HEK293 (cell line): ENCODE results near the gene ZNF19.
A peak's percentile ranks its signal among the peaks of the same experiment; 100 is the strongest.

ENCODE experiments used
- HOXA7 ChIP-seq: sonication (generic); formaldehyde crosslinking; IDR thresholded peaks from 2 replicates; pipeline ENCODE4 v1.8.1; 2022; ENCODE audit warnings: missing genetic modification reagents, borderline replicate concordance
- MZF1 ChIP-seq: fragments of 450-650 bp; formaldehyde crosslinking; IDR thresholded peaks from 2 replicates; pipeline ENCODE4 v1.5.1; 2017; ENCODE audit warnings: missing biosample characterization, missing genetic modification characterization, borderline replicate concordance
- ZBTB1 ChIP-seq: fragments of 450-650 bp; formaldehyde crosslinking; IDR thresholded peaks from 2 replicates; pipeline ENCODE4 v1.5.1; 2016; ENCODE audit warnings: missing biosample characterization, missing genetic modification characterization
- ZBTB17 ChIP-seq: fragments of 450-650 bp; formaldehyde crosslinking; IDR thresholded peaks from 2 replicates; pipeline ENCODE4 v1.5.1; 2016; ENCODE audit warnings: missing biosample characterization, missing genetic modification characterization
- ZBTB7A ChIP-seq: fragments of 450-650 bp; formaldehyde crosslinking; IDR thresholded peaks from 2 replicates; pipeline ENCODE4 v1.5.1; 2016; ENCODE audit warnings: low read depth, missing biosample characterization, missing genetic modification characterization
- ZFHX2 ChIP-seq: fragments of 450-650 bp; formaldehyde crosslinking; conservative IDR thresholded peaks from 2 replicates; pipeline ENCODE4 v1.5.1; 2016; ENCODE audit warnings: missing biosample characterization, missing genetic modification characterization
- ZFP69B ChIP-seq: fragments of 450-650 bp; formaldehyde crosslinking; IDR thresholded peaks from 2 replicates; pipeline ENCODE4 v1.5.1; 2016; ENCODE audit warnings: missing biosample characterization, missing genetic modification characterization
- ZNF138 ChIP-seq: fragments of 450-650 bp; formaldehyde crosslinking; IDR thresholded peaks from 2 replicates; pipeline ENCODE4 v1.5.1; 2016; ENCODE audit warnings: missing biosample characterization, missing genetic modification characterization, borderline replicate concordance
- ZNF146 ChIP-seq: fragments of 450-650 bp; formaldehyde crosslinking; IDR thresholded peaks from 2 replicates; pipeline ENCODE4 v1.5.1; 2016; ENCODE audit warnings: missing biosample characterization, missing genetic modification characterization
- ZNF2 ChIP-seq: fragments of 450-650 bp; formaldehyde crosslinking; IDR thresholded peaks from 2 replicates; pipeline ENCODE4 v1.5.1; 2016; ENCODE audit warnings: missing biosample characterization, missing genetic modification characterization
- ZNF248 ChIP-seq: fragments of 450-650 bp; formaldehyde crosslinking; IDR thresholded peaks from 2 replicates; pipeline ENCODE4 v1.5.1; 2017; ENCODE audit warnings: missing biosample characterization, missing genetic modification characterization
- ZNF274 ChIP-seq, 2 experiments: fragments of 200-500 bp in 1 of 2; fragments of 450-650 bp in 1 of 2; sonication (Bioruptor generic) in 1 of 2; formaldehyde crosslinking in 1 of 2; IDR thresholded peaks; 2 replicates each; pipeline versions ENCODE4 v1.5.1 to v1.6.1; 2014 to 2016; ENCODE audit warnings: borderline replicate concordance in 1 of 2, inconsistent platforms in 1 of 2, low read length in 1 of 2, missing biosample characterization in 1 of 2, missing genetic modification characterization in 1 of 2
- ZNF324 ChIP-seq: fragments of 450-650 bp; formaldehyde crosslinking; IDR thresholded peaks from 2 replicates; pipeline ENCODE4 v1.5.1; 2016; ENCODE audit warnings: missing biosample characterization, missing genetic modification characterization
- ZNF335 ChIP-seq: fragments of 450-650 bp; formaldehyde crosslinking; conservative IDR thresholded peaks from 2 replicates; pipeline ENCODE4 v1.5.1; 2016; ENCODE audit warnings: missing biosample characterization, missing genetic modification characterization
- ZNF37A ChIP-seq: fragments of 450-650 bp; IDR thresholded peaks from 2 replicates; pipeline ENCODE4 v1.5.1; 2018; ENCODE audit warnings: missing biosample characterization, missing genetic modification characterization
- ZNF404 ChIP-seq: fragments of 450-650 bp; formaldehyde crosslinking; IDR thresholded peaks from 2 replicates; pipeline ENCODE4 v1.5.1; 2017; ENCODE audit warnings: missing biosample characterization, missing genetic modification characterization
- ZNF423 ChIP-seq: fragments of 450-650 bp; formaldehyde crosslinking; IDR thresholded peaks from 2 replicates; pipeline ENCODE4 v1.5.1; 2016; ENCODE audit warnings: missing biosample characterization, missing genetic modification characterization
- ZNF600 ChIP-seq: fragments of 450-650 bp; formaldehyde crosslinking; IDR thresholded peaks from 2 replicates; pipeline ENCODE4 v1.5.1; 2016; ENCODE audit warnings: missing biosample characterization, missing genetic modification characterization
- ZNF837 ChIP-seq: fragments of 450-650 bp; formaldehyde crosslinking; IDR thresholded peaks from 2 replicates; pipeline ENCODE4 v1.5.1; 2016; ENCODE audit warnings: missing biosample characterization, missing genetic modification characterization
- TF ChIP-seq, protein P1 (sequence below): IDR thresholded peaks from 2 replicates; pipeline ENCODE4 v1.6.1; 2011; ENCODE audit warnings: mild to moderate bottlenecking, low read depth, low read length, borderline replicate concordance
- TF ChIP-seq, protein P2 (sequence below): fragments of 450-650 bp; formaldehyde crosslinking; IDR thresholded peaks from 2 replicates; pipeline ENCODE4 v1.5.1; 2016; ENCODE audit warnings: missing biosample characterization, missing genetic modification characterization
- TF ChIP-seq, protein P3 (sequence below): fragments of 450-650 bp; formaldehyde crosslinking; IDR thresholded peaks from 2 replicates; pipeline ENCODE4 v1.5.1; 2016; ENCODE audit warnings: missing biosample characterization, missing genetic modification characterization
- TF ChIP-seq, protein P4 (sequence below): fragments of 450-650 bp; formaldehyde crosslinking; IDR thresholded peaks from 2 replicates; pipeline ENCODE4 v1.5.1; 2016; ENCODE audit warnings: missing biosample characterization, missing genetic modification characterization
- TF ChIP-seq, protein P5 (sequence below): fragments of 450-650 bp; formaldehyde crosslinking; IDR thresholded peaks from 2 replicates; pipeline ENCODE4 v1.5.1; 2016; ENCODE audit warnings: missing biosample characterization, missing genetic modification characterization
- TF ChIP-seq, protein P6 (sequence below): fragments of 450-650 bp; formaldehyde crosslinking; IDR thresholded peaks from 2 replicates; pipeline ENCODE4 v1.5.1; 2016; ENCODE audit warnings: missing biosample characterization, missing genetic modification characterization
- TF ChIP-seq, protein P7 (sequence below): fragments of 450-650 bp; formaldehyde crosslinking; IDR thresholded peaks from 2 replicates; pipeline ENCODE4 v1.5.1; 2017; ENCODE audit warnings: missing biosample characterization, missing genetic modification characterization

Gene ZNF19

DNA sequence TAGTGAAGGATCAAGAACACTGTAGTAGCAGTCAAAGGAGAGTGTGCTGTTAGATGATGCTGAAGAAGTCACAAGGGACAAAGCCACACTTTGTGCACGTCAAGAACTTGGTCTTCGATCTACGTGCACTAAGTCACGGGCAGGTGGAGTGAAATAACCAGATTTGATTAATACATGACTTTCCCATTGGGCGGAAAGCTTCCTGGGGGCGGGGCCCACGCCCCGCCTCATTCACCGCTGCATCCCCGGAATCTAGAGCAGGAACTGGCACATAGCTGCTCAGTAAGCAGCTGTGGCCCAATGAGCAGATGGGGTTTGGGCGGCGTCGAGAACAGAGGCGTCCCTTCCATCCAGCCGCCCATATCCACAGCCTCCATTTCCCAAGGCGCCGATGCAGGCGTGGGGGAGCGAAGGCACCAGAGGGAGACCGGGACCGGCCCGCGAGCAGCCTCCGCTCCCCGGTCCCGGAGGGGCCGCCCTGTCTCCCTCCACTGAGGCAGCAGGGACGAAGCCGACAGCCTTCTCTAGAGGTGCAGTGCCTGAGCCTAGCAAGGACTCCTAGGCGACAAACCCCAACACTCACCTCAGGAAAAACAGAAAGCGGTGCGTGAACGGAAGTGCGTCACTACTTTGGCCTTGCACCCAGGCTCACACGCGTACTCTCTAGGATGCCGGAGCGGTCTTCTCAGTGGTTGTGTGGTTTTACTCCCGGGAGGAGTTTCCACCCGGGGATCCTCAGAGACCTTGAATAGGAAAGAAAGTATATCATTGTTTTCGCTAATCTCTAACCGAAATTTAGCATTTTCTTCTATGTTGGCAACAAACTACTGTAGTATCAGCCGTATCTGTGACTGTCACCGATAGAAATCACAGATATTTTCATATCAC is 4.9 kb downstream of the ZNF19 start (continued):
- TF ChIP-seq HOXA7 (CRISPR knock-in tag) (no peak), ZNF2 (tag by site-specific recombination) (0 out of 2 replicates have a peak, but pooled peaks have one; percentile 50), ZBTB7A (tag by site-specific recombination) (no peak), ZNF138 (tag by site-specific recombination) (no peak), ZFP69B (tag by site-specific recombination) (no peak), ZBTB17 (tag by site-specific recombination) (peak; percentile 83; the same call in 1 of the 2 replicates), ZNF404 (no peak), ZNF324 (tag by site-specific recombination) (no peak), ZNF146 (tag by site-specific recombination) (no peak), ZFHX2 (tag by site-specific recombination) (peak; percentile 60), ZNF423 (no peak), ZNF837 (tag by site-specific recombination) (no peak), ZNF274 (IDR thresholded peaks at IDR 0.05; ENCODE audit: low read length) (no peak), ZNF274 (tag by site-specific recombination; IDR thresholded peaks at IDR 0.05; ENCODE audit: borderline replicate concordance) (no peak), MZF1 (tag by site-specific recombination) (no peak), ZBTB1 (no peak), ZNF248 (no peak), ZNF335 (no peak), ZNF600 (tag by site-specific recombination) (no peak), ZNF37A (tag by site-specific recombination) (no peak)
- TF ChIP-seq, protein P1, sequence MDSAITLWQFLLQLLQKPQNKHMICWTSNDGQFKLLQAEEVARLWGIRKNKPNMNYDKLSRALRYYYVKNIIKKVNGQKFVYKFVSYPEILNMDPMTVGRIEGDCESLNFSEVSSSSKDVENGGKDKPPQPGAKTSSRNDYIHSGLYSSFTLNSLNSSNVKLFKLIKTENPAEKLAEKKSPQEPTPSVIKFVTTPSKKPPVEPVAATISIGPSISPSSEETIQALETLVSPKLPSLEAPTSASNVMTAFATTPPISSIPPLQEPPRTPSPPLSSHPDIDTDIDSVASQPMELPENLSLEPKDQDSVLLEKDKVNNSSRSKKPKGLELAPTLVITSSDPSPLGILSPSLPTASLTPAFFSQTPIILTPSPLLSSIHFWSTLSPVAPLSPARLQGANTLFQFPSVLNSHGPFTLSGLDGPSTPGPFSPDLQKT, result no peak
- TF ChIP-seq, protein P2, sequence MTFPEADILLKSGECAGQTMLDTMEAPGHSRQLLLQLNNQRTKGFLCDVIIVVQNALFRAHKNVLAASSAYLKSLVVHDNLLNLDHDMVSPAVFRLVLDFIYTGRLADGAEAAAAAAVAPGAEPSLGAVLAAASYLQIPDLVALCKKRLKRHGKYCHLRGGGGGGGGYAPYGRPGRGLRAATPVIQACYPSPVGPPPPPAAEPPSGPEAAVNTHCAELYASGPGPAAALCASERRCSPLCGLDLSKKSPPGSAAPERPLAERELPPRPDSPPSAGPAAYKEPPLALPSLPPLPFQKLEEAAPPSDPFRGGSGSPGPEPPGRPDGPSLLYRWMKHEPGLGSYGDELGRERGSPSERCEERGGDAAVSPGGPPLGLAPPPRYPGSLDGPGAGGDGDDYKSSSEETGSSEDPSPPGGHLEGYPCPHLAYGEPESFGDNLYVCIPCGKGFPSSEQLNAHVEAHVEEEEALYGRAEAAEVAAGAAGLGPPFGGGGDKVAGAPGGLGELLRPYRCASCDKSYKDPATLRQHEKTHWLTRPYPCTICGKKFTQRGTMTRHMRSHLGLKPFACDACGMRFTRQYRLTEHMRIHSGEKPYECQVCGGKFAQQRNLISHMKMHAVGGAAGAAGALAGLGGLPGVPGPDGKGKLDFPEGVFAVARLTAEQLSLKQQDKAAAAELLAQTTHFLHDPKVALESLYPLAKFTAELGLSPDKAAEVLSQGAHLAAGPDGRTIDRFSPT (tag by site-specific recombination), result no peak
- TF ChIP-seq, protein P3, sequence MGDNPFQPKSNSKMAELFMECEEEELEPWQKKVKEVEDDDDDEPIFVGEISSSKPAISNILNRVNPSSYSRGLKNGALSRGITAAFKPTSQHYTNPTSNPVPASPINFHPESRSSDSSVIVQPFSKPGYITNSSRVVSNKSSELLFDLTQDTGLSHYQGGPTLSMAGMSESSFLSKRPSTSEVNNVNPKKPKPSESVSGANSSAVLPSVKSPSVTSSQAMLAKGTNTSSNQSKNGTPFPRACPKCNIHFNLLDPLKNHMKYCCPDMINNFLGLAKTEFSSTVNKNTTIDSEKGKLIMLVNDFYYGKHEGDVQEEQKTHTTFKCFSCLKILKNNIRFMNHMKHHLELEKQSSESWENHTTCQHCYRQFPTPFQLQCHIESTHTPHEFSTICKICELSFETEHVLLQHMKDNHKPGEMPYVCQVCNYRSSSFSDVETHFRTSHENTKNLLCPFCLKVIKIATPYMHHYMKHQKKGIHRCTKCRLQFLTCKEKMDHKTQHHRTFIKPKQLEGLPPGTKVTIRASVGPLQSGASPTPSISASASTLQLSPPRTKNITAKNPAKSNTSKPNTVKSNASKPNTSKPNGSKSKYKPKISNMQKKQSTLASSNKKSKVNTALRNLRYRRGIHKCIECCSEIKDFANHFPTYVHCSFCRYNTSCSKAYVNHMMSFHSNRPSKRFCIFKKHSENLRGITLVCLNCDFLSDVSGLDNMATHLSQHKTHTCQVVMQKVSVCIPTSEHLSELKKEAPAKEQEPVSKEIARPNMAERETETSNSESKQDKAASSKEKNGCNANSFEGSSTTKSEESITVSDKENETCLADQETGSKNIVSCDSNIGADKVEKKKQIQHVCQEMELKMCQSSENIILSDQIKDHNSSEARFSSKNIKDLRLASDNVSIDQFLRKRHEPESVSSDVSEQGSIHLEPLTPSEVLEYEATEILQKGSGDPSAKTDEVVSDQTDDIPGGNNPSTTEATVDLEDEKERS (tag by site-specific recombination), result no peak
- TF ChIP-seq, protein P4, sequence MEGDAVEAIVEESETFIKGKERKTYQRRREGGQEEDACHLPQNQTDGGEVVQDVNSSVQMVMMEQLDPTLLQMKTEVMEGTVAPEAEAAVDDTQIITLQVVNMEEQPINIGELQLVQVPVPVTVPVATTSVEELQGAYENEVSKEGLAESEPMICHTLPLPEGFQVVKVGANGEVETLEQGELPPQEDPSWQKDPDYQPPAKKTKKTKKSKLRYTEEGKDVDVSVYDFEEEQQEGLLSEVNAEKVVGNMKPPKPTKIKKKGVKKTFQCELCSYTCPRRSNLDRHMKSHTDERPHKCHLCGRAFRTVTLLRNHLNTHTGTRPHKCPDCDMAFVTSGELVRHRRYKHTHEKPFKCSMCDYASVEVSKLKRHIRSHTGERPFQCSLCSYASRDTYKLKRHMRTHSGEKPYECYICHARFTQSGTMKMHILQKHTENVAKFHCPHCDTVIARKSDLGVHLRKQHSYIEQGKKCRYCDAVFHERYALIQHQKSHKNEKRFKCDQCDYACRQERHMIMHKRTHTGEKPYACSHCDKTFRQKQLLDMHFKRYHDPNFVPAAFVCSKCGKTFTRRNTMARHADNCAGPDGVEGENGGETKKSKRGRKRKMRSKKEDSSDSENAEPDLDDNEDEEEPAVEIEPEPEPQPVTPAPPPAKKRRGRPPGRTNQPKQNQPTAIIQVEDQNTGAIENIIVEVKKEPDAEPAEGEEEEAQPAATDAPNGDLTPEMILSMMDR (tag by site-specific recombination), result no peak
- TF ChIP-seq, protein P5, sequence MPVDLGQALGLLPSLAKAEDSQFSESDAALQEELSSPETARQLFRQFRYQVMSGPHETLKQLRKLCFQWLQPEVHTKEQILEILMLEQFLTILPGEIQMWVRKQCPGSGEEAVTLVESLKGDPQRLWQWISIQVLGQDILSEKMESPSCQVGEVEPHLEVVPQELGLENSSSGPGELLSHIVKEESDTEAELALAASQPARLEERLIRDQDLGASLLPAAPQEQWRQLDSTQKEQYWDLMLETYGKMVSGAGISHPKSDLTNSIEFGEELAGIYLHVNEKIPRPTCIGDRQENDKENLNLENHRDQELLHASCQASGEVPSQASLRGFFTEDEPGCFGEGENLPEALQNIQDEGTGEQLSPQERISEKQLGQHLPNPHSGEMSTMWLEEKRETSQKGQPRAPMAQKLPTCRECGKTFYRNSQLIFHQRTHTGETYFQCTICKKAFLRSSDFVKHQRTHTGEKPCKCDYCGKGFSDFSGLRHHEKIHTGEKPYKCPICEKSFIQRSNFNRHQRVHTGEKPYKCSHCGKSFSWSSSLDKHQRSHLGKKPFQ (tag by site-specific recombination), result no peak
- TF ChIP-seq, protein P6, sequence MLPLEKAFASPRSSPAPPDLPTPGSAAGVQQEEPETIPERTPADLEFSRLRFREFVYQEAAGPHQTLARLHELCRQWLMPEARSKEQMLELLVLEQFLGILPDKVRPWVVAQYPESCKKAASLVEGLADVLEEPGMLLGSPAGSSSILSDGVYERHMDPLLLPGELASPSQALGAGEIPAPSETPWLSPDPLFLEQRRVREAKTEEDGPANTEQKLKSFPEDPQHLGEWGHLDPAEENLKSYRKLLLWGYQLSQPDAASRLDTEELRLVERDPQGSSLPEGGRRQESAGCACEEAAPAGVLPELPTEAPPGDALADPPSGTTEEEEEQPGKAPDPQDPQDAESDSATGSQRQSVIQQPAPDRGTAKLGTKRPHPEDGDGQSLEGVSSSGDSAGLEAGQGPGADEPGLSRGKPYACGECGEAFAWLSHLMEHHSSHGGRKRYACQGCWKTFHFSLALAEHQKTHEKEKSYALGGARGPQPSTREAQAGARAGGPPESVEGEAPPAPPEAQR (tag by site-specific recombination), result no peak
- TF ChIP-seq, protein P7, sequence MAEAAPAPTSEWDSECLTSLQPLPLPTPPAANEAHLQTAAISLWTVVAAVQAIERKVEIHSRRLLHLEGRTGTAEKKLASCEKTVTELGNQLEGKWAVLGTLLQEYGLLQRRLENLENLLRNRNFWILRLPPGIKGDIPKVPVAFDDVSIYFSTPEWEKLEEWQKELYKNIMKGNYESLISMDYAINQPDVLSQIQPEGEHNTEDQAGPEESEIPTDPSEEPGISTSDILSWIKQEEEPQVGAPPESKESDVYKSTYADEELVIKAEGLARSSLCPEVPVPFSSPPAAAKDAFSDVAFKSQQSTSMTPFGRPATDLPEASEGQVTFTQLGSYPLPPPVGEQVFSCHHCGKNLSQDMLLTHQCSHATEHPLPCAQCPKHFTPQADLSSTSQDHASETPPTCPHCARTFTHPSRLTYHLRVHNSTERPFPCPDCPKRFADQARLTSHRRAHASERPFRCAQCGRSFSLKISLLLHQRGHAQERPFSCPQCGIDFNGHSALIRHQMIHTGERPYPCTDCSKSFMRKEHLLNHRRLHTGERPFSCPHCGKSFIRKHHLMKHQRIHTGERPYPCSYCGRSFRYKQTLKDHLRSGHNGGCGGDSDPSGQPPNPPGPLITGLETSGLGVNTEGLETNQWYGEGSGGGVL (tag by site-specific recombination), result no peak
